ES-I3 (cell line): ENCODE measurements around the gene GRHL3.
"Not testable (repeated sequence)": the region's sequence is repeated elsewhere in the genome, so short reads cannot be mapped to it uniquely, and the experiment has no call there.

Experiments used
- H3K36me3 ChIP-seq: 2 replicates; pipeline ENCODE4 v1.6.1; 2013; ENCODE audit warnings: mild to moderate bottlenecking, low read length, control low read depth, moderate library complexity; ENCODE audit not compliant: insufficient read depth
- H3K4me1 ChIP-seq: 2 replicates; pipeline ENCODE4 v1.6.1; 2013; ENCODE audit warnings: mild to moderate bottlenecking, control low read depth, low read length; ENCODE audit not compliant: insufficient read depth
- H3K9ac ChIP-seq: 2 replicates; pipeline ENCODE4 v1.6.1; 2013; ENCODE audit warnings: low read depth, mild to moderate bottlenecking, low read length, moderate library complexity
- H3K9me3 ChIP-seq: 2 replicates; pipeline ENCODE4 v1.6.1; 2013; ENCODE audit warnings: mild to moderate bottlenecking, low read length, moderate library complexity; ENCODE audit not compliant: control insufficient read depth, insufficient read depth

GRHL3 gene

DNA sequence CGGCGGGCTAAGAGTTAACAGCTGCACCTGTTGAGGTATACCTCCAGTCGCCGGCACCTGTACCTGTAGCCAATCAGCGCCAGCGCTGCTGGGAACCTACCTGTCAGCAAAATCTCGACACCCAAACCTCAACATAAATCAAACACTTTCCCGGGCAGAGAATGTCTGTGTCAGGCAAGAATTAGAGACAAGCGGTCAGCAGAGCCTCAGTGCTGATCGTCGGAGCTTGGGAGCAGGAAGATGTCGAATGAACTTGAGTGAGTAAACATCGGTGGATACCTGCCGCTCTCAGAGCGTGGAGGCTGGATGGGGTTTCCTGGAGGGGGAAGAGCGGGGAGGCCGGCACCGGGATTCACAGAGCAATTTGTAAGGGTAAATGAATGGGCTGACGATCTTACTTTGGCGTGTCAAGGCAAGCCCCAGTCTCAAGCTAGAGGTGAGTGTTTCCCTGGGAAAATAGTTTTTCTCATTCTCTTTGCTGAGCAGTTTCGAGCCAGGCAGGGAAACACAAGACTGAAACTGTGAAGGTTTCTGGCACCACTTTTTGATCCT lies at the start of gene GRHL3:
Gene GRHL3 (plus strand): TSS at position 46 of the 552 bp plus-strand sequence. CDS start 195 bp downstream, at position 241.
- Histone ChIP-seq H3K9ac (peak within 1 kb of the TSS; percentile 66; the same call in 1 of the 2 replicates), H3K36me3 (no peaks in the 10 kb centered on the region), H3K4me1 (peaks cover 43% of the 10 kb centered on the region), H3K9me3 (no peaks in the 10 kb centered on the region)

DNA sequence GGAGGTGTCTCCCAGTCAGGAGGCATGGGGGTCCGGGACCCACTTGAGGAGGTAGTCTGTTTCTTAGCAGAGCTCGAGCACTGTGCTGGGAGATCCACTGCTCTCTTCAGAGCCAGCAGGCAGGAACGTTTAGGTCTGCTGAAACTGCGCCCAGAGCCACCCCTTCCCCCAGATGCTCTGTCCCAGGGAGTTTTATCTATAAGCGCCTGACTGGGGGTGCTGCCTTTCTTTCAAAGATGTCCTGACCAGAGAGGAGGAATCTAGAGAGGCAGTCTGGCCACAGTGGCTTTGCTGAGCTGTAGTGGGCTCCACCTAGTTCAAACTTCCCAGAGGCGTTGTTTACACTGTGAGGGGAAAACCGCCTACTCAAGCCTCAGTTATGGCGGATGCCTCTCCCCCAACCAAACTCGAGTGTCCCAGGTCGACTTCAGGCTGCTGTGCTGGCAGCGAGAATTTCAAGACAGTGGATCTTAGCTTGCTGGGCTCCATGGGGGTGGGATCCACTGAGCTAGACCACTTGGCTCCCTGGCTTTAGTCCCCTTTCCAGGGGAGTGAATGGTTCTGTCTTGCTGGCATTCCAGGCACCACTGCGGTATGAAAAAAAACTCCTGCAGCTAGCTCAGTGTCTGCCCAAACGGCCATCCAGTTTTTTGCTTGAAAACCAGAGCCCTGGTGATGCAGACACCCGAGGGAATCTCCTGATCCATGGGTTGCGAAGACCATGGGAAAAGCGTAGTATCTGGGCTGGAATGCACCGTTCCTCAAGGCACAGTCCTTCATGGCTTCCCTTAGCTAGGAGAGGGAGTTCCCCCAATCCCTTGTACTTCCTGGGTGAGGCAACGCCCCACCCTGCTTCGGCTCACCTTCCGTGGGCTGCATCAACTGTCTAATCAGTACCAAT lies 44.7 kb upstream of the GRHL3 start:
- H3K36me3 ChIP-seq, H3K4me1 ChIP-seq, H3K9me3 ChIP-seq, H3K9ac ChIP-seq: not testable (repeated sequence)

DNA sequence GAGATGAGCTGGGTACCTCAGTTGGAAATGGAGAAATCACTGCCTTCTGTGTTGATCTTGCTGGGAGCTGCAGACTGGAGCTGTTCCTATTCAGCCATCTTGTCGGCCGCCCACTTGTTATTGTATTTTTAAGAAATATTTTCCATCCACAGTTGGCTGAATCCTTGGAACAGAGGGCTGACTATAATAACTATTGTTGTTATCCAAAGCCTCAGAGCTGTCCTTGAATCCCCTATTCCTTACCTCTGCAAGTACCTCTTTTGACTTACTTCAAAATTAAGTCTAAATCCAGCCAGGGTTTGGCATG lies 44.1 kb upstream of the GRHL3 start:
- H3K4me1 ChIP-seq, result no peaks in the 10 kb centered on the region
- no peak overlapping the region for H3K9ac ChIP-seq
- no peaks in the 10 kb centered on the region for H3K9me3 ChIP-seq
- H3K36me3 ChIP-seq, result no peaks in the 10 kb centered on the region

DNA sequence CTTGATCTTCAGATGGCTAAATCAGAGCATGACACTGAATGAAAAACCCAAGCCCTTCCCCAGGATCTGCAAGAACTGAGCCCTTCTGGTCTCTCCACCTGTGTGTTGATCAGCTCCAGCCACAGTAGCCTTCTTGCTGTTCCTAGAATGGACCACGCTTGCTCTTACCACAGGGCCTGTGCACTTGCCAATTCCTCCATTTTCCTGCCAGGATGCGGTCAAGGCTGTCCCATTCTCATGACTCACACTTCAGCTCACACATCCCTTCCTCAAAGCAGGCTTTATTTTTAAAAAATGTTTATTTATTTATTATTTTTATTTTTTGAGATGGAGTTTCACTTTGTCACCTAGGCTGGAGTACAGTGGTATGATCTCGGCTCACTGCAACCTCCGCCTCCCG lies 43.6 kb upstream of the GRHL3 start:
- Histone ChIP-seq H3K9ac (no peak overlapping the region), H3K36me3 (no peaks in the 10 kb centered on the region), H3K4me1 (no peaks in the 10 kb centered on the region), H3K9me3 (no peaks in the 10 kb centered on the region)

DNA sequence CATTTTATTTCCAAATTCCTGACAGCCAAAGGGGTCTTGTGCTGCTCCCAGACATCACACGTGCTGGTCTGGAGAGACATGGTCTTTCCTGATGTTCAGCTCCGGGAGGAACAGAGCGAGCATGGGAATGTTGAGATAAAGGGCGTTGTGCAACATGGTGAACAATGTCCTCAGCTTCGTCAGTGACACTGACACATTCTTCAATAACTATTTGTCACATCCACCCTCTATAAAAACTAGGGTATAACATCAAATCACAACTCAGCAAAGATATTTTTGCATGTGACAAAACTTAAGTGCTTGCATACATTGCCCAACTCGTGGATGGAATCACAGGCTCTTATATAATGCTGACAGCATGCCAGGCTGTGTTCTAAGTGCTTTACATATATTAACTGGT lies 42.4 kb upstream of the GRHL3 start:
- no peaks in the 10 kb centered on the region for H3K36me3 ChIP-seq
- no peaks in the 10 kb centered on the region for H3K9me3 ChIP-seq
- no peaks in the 10 kb centered on the region for H3K4me1 ChIP-seq
- no peak overlapping the region for H3K9ac ChIP-seq

DNA sequence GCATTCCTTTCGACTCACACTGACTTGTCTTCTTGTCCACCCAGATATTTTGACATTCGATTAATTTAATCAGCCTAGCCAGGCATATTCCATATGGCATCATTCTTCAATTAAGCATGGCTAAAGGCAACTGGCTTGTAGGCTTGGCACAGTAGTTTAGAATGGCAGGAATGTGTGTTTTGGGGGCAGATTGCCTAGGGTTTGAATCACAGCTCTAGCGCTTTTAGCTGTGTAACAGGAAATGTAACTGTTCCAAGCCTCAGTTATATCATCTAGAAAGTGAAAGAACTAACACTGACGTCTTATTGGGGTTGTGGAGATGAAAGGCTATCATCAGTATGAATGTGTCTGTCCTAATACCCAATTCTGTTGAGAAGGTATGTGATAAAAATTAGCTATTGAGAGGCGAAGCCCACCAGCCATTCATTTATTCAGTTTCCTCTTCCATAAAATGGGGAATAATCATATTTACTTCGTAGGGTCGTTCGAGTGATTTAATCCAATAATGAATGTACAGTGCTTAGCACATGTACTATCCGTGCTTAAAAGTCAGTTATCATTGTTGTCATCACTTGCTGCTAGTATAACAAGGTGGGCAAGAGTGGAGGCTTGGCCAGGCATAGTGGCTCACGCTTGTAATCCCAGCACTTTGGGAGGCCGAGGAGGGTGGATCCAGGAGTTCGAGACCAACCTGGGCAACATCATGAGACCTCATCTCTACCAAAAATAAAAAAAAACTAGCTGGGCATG lies 41.6 kb upstream of the GRHL3 start:
- Histone ChIP-seq H3K36me3 (no peaks in the 10 kb centered on the region), H3K9me3 (no peaks in the 10 kb centered on the region), H3K4me1 (no peaks in the 10 kb centered on the region), H3K9ac (no peak overlapping the region)

DNA sequence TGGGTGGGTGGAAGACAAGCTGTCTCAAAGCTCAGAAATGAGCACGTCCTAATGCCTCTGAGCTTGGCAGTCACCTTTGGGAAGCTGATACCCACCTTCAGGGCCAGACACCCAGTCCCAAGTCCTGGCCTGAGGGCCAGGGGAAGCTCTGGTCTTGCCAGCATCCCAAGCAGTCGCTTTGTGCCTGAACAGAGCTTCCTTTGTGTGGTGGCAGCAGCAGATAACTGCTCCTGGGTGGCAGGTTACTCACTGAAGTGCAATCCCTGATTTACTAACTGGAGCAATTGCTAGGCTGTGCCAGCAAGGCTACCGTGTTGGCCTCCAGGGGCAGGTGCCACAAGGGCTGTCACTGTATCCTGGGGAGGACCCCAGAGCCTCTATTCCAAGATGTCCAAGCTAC lies 40.4 kb upstream of the GRHL3 start:
- Histone ChIP-seq H3K4me1 (no peaks in the 10 kb centered on the region), H3K9ac (no peak overlapping the region), H3K36me3 (no peaks in the 10 kb centered on the region), H3K9me3 (no peaks in the 10 kb centered on the region)

DNA sequence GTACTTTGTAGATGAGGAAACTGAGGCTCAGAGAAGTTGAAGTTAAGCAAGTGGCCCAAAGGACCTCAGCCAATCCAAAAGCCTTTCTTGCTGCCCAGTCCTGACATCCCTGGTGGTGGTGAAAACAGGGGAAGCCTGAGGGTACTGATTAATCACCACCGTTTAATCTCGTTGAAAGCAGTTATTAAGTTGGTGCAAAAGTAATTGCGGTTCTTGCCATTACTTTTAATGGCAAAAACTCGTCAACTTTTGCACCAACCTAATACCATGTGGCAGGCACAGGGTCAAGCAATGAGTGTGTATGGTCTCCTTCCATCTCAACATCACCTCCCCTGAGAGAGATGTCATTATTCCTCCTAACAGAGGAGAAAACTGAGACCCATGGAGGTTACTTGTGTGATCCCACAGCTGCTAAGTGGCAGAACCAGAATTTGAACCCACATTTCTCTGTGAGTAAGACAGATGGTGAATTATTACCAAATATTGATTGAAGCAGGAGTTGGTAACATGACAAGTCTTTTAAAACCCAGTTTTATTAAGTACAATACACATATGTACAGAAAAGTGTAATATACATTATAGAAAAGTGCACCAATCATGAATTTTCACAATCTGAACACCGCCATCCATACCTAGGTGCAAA lies 39.4 kb upstream of the GRHL3 start:
- no peak overlapping the region for H3K9ac ChIP-seq
- no peaks in the 10 kb centered on the region for H3K4me1 ChIP-seq
- H3K9me3 ChIP-seq, result no peaks in the 10 kb centered on the region
- H3K36me3 ChIP-seq, result no peaks in the 10 kb centered on the region; the same call in 1 of the 2 replicates

DNA sequence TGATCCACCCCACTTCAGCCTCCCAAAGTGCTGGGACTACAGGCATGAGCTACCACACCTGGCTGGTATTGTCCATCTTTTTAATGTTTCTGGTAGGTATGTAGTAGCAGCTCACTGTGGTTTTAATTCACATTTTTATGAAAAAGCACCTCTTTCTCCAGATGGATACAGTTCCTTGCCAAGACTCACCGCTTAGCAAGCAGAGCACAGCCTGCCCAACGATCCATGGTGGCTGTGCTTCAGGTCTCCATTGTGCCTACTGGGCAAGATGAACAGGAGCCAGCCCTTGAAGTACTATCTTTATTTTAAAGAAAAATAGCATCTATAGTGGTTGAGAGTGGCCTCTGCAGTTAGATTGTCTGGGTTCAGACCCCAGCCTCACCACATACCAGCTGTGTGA lies 37.6 kb upstream of the GRHL3 start:
- H3K4me1 ChIP-seq, result peaks cover 5% of the 10 kb centered on the region; the same call in 1 of the 2 replicates
- no peaks in the 10 kb centered on the region; the same call in 1 of the 2 replicates for H3K36me3 ChIP-seq
- H3K9me3 ChIP-seq, result no peaks in the 10 kb centered on the region
- H3K9ac ChIP-seq, result no peak overlapping the region

DNA sequence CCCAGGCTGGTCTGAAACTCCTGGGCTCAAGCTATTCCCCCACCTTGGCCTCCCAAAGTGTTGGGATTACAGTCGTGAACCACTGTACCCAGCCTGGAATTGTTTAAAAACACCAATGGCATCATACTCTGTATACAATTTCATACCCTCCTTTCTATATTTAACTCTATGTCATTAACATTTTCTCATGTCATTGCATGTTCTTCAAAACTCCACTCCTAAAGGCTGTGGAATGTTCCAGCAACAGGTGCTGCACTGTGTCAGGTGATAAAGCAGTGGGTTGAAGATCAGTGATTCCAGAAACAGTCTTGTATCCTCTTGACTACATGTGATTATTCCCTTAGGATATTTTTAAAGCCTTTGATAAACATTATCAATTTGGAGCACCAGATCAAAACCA lies 36.7 kb upstream of the GRHL3 start:
- no peak overlapping the region for H3K9ac ChIP-seq
- H3K4me1 ChIP-seq, result peaks cover 6% of the 10 kb centered on the region; the same call in 1 of the 2 replicates
- no peaks in the 10 kb centered on the region for H3K9me3 ChIP-seq
- H3K36me3 ChIP-seq, result no peaks in the 10 kb centered on the region; the same call in 1 of the 2 replicates

DNA sequence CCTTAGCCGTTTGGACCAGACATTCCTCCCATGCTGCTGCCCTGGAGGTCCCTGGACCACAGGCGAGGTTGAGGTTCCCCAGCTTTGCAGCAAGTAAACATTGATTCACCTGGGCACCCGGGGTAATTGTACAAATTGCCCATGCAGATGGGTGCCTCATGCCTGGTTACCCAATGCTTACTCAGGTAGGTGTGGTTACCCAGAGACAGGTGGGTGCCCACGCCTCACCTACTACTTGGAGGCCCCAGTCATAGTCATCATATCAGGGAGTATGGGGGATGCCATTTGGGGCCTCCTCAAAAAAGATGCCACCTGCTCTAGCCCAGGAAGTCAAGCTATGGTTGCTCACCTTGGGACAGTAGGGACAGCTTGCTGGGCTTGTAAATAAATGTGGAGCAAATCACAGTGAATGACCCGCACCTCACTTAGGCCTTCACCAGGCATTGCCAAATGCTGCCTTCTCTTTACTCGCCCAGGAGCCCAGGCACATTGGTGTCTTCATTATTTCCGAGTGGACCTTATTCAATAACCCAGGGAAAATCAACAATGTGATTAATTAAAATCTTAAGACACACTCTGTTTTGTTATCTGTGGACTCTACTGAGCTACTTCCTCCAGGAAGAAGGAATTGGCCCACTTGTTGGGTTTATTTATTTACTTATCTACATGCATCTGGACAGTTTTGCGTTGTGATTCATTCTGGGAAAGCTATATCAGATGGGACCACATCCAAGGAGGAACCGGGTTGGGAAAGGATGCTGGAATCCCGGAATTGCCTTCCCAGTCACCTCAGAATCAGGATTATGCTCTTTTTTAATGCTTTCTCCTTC lies 35.6 kb upstream of the GRHL3 start:
- no peak overlapping the region for H3K9ac ChIP-seq
- H3K4me1 ChIP-seq, result peaks cover 6% of the 10 kb centered on the region; the same call in 1 of the 2 replicates
- no peaks in the 10 kb centered on the region for H3K9me3 ChIP-seq
- no peaks in the 10 kb centered on the region; the same call in 1 of the 2 replicates for H3K36me3 ChIP-seq

DNA sequence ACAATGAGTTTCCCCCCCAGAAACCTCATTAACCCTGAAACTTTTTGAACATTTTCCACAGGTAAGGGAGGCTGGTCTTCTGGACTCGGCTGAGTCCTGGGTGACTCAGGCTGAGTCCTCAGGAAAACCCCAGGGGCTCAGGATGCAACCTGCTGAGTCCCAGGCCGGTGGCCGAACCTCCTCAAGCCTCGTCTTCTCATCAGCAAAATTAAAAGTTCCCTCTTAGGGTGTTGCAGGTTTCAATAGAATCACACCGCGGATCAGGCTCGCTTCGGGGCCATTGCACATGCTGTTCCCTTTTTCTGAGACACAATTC lies 35.0 kb upstream of the GRHL3 start:
- no peak overlapping the region for H3K9ac ChIP-seq
- H3K9me3 ChIP-seq, result no peaks in the 10 kb centered on the region
- no peaks in the 10 kb centered on the region; the same call in 1 of the 2 replicates for H3K36me3 ChIP-seq
- H3K4me1 ChIP-seq, result peaks cover 6% of the 10 kb centered on the region; the same call in 1 of the 2 replicates

DNA sequence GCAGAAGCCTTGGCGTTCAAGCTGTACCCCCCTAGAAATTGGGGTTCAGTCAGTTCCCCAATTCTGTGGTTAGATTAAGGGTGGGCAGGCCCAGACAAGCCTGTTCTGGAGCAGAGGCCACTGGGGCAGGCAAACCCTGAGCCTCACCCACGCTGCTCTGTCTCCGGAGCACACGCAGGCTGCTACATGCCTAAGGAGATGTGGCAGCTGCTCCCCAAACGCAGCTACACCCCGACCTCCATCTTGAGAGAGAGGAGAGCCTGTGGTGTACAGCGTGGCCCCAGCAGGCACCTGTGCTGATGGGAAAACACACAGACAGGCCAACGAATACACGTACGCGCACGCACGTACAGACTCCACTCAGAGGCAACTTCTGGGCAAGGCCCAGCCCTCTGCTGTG lies 33.9 kb upstream of the GRHL3 start:
- Histone ChIP-seq H3K4me1 (peaks cover 6% of the 10 kb centered on the region; the same call in 1 of the 2 replicates), H3K9me3 (no peaks in the 10 kb centered on the region), H3K9ac (no peak overlapping the region), H3K36me3 (no peaks in the 10 kb centered on the region; the same call in 1 of the 2 replicates)
